Ishikawa (cell line): ENCODE results near the gene TTLL10.

Experiments used
- FOXM1 ChIP-seq: IDR thresholded peaks from 2 replicates; pipeline ENCODE4 v1.6.1; 2012; ENCODE audit warnings: low read depth, borderline replicate concordance
- TEAD4 ChIP-seq: IDR thresholded peaks from 2 replicates; pipeline ENCODE4 v1.6.1; 2012
- YY1 ChIP-seq: IDR thresholded peaks from 2 replicates; pipeline ENCODE4 v1.6.1; 2012; ENCODE audit warnings: low read depth

DNA sequence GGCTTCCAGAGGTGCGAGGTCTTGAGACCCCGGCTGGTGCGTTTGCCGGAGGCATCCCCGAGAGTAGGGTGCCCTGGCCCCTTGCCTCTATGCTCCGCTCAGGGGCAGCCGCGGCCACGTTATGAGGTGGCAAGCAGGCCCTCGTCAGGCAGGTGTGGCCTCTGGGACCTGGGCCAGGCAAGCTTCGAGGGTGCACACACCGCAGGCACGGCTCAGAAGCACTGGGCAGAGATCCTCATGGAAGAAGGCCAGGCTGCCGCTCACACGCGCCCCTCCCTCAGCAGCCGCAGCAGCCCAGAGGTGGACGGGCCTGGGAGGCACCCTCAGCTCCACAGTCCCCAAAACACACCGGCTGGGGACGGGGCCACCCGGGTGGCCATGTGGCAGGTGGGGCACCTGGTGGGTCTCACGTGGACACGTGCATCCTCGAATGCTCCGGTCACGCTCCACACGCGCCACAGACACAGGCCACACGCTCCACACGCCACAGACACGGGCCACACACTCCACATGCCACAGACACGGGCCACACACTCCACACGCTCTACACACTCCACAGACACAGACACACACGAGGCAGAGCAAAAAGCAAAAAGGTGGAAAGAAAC is 51.7 kb downstream of the TTLL10 start:
- no peak for TF ChIP-seq TEAD4
- TF ChIP-seq YY1 = no peak
- TF ChIP-seq FOXM1 = no peak
